ENCODE results near the gene CTNNA2.

CTNNA2 gene

DNA sequence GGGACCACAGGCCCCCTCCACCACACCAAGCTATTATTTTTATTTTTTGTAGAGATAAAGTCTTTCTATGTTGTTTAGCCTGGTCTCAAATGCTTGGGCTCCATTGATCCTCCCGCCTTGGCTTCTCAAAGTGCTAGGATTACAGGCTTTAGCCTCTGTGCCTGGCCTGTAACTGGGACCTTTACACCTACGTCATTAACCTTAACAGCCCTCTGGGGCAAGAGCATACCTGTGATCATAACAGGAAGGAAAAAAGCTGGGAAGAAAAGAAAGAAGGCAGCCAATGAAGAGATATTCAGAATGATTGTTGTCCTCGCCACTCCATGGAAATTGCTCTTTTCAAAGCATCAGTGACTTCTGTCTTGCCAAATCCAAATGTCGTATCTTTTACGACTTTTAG lies 453.5 kb downstream of the CTNNA2 start:
- no peak for TF ChIP-seq CREB1 (IDR thresholded peaks at IDR 0.05; ENCODE audit: low read depth)
- no peak for TF ChIP-seq TAF1 (IDR thresholded peaks at IDR 0.05; ENCODE audit: low read depth)
- TF ChIP-seq FOXM1 (IDR thresholded peaks at IDR 0.05; ENCODE audit: borderline replicate concordance, low read depth) = no peak
- no peak for TF ChIP-seq EP300 (IDR thresholded peaks at IDR 0.05; ENCODE audit: borderline replicate concordance)
- no peak for TF ChIP-seq NFIC (IDR thresholded peaks at IDR 0.05)
- no peak for TF ChIP-seq CEBPB (IDR thresholded peaks at IDR 0.05)
- no peak for TF ChIP-seq ZBTB7A (IDR thresholded peaks at IDR 0.05; ENCODE audit: low read depth)
- TF ChIP-seq, protein P1, sequence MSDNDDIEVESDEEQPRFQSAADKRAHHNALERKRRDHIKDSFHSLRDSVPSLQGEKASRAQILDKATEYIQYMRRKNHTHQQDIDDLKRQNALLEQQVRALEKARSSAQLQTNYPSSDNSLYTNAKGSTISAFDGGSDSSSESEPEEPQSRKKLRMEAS (IDR thresholded peaks at IDR 0.05) = no peak
- no peak for TF ChIP-seq TCF12 (IDR thresholded peaks at IDR 0.05; ENCODE audit: low read depth)
- no peak for TF ChIP-seq REST (IDR thresholded peaks at IDR 0.05; ENCODE audit: low read depth)
- no peak for TF ChIP-seq USF1 (IDR thresholded peaks at IDR 0.05)
- TF ChIP-seq YY1 (IDR thresholded peaks at IDR 0.05; ENCODE audit: low read depth) = no peak
- no peak for TF ChIP-seq RAD21 (IDR thresholded peaks at IDR 0.05; ENCODE audit: low read depth)
- no peak for TF ChIP-seq EGR1 (IDR thresholded peaks at IDR 0.05)

DNA sequence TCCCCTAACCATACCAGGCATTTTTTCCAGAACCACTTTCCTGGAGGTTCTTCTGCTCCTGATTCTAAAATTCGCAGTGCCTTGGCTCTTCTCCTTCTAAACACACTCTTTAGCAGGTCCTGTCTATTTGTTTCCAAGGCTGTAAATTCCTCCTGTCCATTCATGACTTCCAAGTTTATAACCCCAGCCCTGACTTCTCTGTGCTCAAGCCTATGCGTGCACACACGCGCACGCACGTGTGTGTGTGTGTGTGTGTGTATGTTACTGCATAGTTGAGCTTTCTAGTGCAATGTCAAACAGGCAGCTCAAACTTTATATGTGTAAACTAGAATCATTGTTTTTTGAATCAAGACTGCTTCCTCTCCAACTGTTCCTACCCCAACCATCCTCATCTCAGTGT lies 454.0 kb downstream of the CTNNA2 start:
- no peak for TF ChIP-seq EP300 (IDR thresholded peaks at IDR 0.05; ENCODE audit: borderline replicate concordance)
- TF ChIP-seq, protein P1 (IDR thresholded peaks at IDR 0.05) = no peak

GRCh38 chr2:79971807-79972206 lies 459.0 kb downstream of the CTNNA2 start:
- no peak for TF ChIP-seq TEAD4 (IDR thresholded peaks at IDR 0.05)
- no peak for TF ChIP-seq REST (IDR thresholded peaks at IDR 0.05; ENCODE audit: low read depth)
- no peak for TF ChIP-seq YY1 (IDR thresholded peaks at IDR 0.05; ENCODE audit: low read depth)
- no peak for TF ChIP-seq TCF12 (IDR thresholded peaks at IDR 0.05; ENCODE audit: low read depth)
- TF ChIP-seq USF1 (IDR thresholded peaks at IDR 0.05) = no peak
- TF ChIP-seq FOXM1 (IDR thresholded peaks at IDR 0.05; ENCODE audit: borderline replicate concordance, low read depth) = no peak
- TF ChIP-seq, protein P1 (IDR thresholded peaks at IDR 0.05) = no peak
- no peak for TF ChIP-seq EGR1 (IDR thresholded peaks at IDR 0.05)
- no peak for TF ChIP-seq NFIC (IDR thresholded peaks at IDR 0.05)
- TF ChIP-seq ZBTB7A (IDR thresholded peaks at IDR 0.05; ENCODE audit: low read depth) = no peak
- no peak for TF ChIP-seq TAF1 (IDR thresholded peaks at IDR 0.05; ENCODE audit: low read depth)
- TF ChIP-seq CREB1 (IDR thresholded peaks at IDR 0.05; ENCODE audit: low read depth) = no peak
- no peak for TF ChIP-seq RAD21 (IDR thresholded peaks at IDR 0.05; ENCODE audit: low read depth)
- TF ChIP-seq CEBPB (IDR thresholded peaks at IDR 0.05) = no peak
- no peak for TF ChIP-seq EP300 (IDR thresholded peaks at IDR 0.05; ENCODE audit: borderline replicate concordance)

DNA sequence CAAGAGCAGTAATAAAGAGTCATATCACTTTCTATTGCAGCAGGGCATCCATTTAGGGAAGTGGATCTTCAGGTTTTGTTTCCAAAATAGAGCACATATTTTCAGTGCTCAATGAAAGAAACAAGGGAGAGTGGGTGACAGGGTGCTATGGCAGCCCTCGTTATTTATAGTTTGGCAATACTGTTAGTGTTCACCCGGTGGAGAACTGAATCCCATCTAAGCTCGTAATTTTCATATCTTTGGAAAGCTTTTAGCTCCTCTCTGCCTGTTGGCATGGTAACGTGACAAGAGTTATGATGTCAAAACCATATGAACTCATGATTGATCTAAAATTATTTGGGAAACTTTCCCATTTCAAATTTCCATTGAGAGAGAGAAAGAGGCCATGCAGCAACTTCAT lies 459.8 kb downstream of the CTNNA2 start:
- TF ChIP-seq CEBPB (IDR thresholded peaks at IDR 0.05) (no peak), RAD21 (IDR thresholded peaks at IDR 0.05; ENCODE audit: low read depth) (no peak), YY1 (IDR thresholded peaks at IDR 0.05; ENCODE audit: low read depth) (no peak), TCF12 (IDR thresholded peaks at IDR 0.05; ENCODE audit: low read depth) (no peak), NFIC (IDR thresholded peaks at IDR 0.05) (no peak), REST (IDR thresholded peaks at IDR 0.05; ENCODE audit: low read depth) (no peak), FOXM1 (IDR thresholded peaks at IDR 0.05; ENCODE audit: borderline replicate concordance, low read depth) (no peak)
